Measurements from ENCODE around the gene SHC2. TPM values are rescaled to one million over a fixed set of nuclear protein-coding genes. Genes with fewer than 3 reads are reported as not detected.

SHC2 gene
- total and polyA plus RNA-seq, 2 experiments from 2014 or later, result 2.2 to 4.6 TPM

GRCh38 chr19:408441-408901 lies 52.4 kb downstream of the SHC2 start (continued):
- TF ChIP-seq REST (IDR thresholded peaks at IDR 0.05; ENCODE audit: unreplicated experiment) (no peak), ZNF114 (CRISPR knock-in tag; IDR thresholded peaks at IDR 0.05) (no peak), POLR2AphosphoS5 (IDR thresholded peaks at IDR 0.05; ENCODE audit: low read depth) (no peak), STAT1 (IDR thresholded peaks at IDR 0.05; ENCODE audit: unreplicated experiment) (no peak), NANOG (IDR thresholded peaks at IDR 0.05; ENCODE audit: borderline replicate concordance) (no peak)

- Mint-ChIP-seq H3K9me3 (peaks cover 15% of the 10 kb centered on the region; the same call in 2 of the 3 replicates), H3K4me1 (peaks cover 11% of the 10 kb centered on the region), H3K4me3 (peak overlapping the region; percentile 47; the same call in 2 of the 3 replicates), H3K27me3 (ENCODE audit: insufficient read depth, low read depth, poor library complexity) (peaks cover 13% of the 10 kb centered on the region), H3K27ac (no peak overlapping the region), H3K36me3 (ENCODE audit: low read depth) (peaks cover 3% of the 10 kb centered on the region; the same call in 1 of the 3 replicates)
- ATAC-seq (no peak), DNase-seq (ENCODE audit: low spot score) (no peak)
- Histone ChIP-seq H3K79me2 (replicated peaks; ENCODE audit: insufficient read depth) (no peaks in the 10 kb centered on the region), H3K4me3 (peak overlapping the region; percentile 76), H3K4me2 (peak overlapping the region; percentile 90), H3K36me3 (ENCODE audit: insufficient read depth) (no peaks in the 10 kb centered on the region), H2AFZ (no peak overlapping the region), H3F3A (replicated peaks; ENCODE audit: low read depth) (0 out of 2 replicates have a peak, but pooled peaks cover 3% of the 10 kb centered on the region), H3K27me3 (ENCODE audit: insufficient read depth) (peaks cover 12% of the 10 kb centered on the region), H3K9me2 (ENCODE audit: insufficient read depth) (no peaks in the 10 kb centered on the region), H4K20me1 (replicated peaks; ENCODE audit: insufficient read depth) (no peaks in the 10 kb centered on the region), H3K4me1 (ENCODE audit: insufficient read depth) (peaks cover 3% of the 10 kb centered on the region; the same call in 1 of the 2 replicates), H3K27ac (ENCODE audit: low read depth) (no peak overlapping the region)
- no peak for TF ChIP-seq REST (IDR thresholded peaks at IDR 0.05; ENCODE audit: unreplicated experiment)
- TF ChIP-seq ETS1 (IDR thresholded peaks at IDR 0.05), result no peak
- TF ChIP-seq ZNF462 (CRISPR knock-in tag; IDR thresholded peaks at IDR 0.05), result no peak
- no peak for TF ChIP-seq POLR2AphosphoS5 (IDR thresholded peaks at IDR 0.05; ENCODE audit: low read depth)
- no peak for TF ChIP-seq ZNF331 (CRISPR knock-in tag; IDR thresholded peaks at IDR 0.05; ENCODE audit: low read depth)
These were observed 53.1 kb downstream of the SHC2 start for GRCh38 chr19:407511-408440.

Data from GM23338 (cell line).